Muscle layer of duodenum (tissue), 2 donors: ENCODE results near the gene UBAP1L.
A peak's percentile ranks its signal among the peaks of the same experiment; 100 is the strongest.
"Not testable (repeated sequence)": the region's sequence is repeated elsewhere in the genome, so short reads cannot be mapped to it uniquely, and the experiment has no call there.

Experiments
- H3K27ac ChIP-seq: one replicate; pipeline ENCODE4 v1.7.0; 2013; ENCODE audit warnings: mild to moderate bottlenecking, low read length
- H3K27me3 ChIP-seq: one replicate; pipeline ENCODE4 v1.7.0; 2013; ENCODE audit warnings: low read depth, mild to moderate bottlenecking, control low read depth, low read length
- H3K36me3 ChIP-seq, 2 donors: one replicate each; pipeline ENCODE4 v1.7.0; 2013; ENCODE audit warnings: low read length in 2 of 2, control low read depth in 1 of 2, mild to moderate bottlenecking in 1 of 2; ENCODE audit not compliant: insufficient read depth in 2 of 2, control insufficient read depth in 1 of 2
- H3K4me1 ChIP-seq, 2 donors: one replicate each; pipeline ENCODE4 v1.7.0; 2013; ENCODE audit warnings: low read length in 2 of 2, mild to moderate bottlenecking in 2 of 2, control low read depth in 1 of 2, moderate library complexity in 1 of 2; ENCODE audit not compliant: insufficient read depth in 2 of 2, control insufficient read depth in 1 of 2
- H3K4me3 ChIP-seq, 2 donors: one replicate each; pipeline ENCODE4 v1.7.0; 2013; ENCODE audit warnings: low read length in 2 of 2, low read depth in 1 of 2, mild to moderate bottlenecking in 1 of 2
- H3K9me3 ChIP-seq, 2 donors: one replicate each; pipeline ENCODE4 v1.7.0; 2013; ENCODE audit warnings: low read length in 2 of 2, control low read depth in 1 of 2, mild to moderate bottlenecking in 1 of 2; ENCODE audit not compliant: control insufficient read depth in 1 of 2
- donor health status: healthy.

The UBAP1L gene

DNA sequence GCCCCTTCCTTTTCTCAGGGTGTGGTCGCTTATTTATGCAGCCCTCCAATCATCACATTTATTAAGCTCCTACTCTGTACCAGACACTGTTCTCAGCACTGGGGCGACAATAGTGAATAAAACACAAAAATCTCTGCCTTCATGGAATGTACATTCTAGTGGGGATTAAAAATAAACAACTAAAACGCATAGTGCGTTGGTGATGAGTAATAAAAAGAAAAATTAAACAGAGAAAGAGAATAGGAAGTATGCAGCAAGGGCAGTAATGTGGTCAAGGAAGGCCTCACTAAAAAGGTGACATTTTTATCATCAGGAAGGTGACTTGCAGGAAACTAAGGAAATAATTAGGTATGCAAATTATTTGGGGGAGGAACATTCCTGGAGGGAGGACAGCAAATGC lies 64.7 kb downstream of the UBAP1L start:
- Histone ChIP-seq H3K4me1 (peaks cover 4 to 29% of the 10 kb centered on the region in 2 donors), H3K27ac (no peak overlapping the region), H3K4me3 (no peak overlapping the region), H3K9me3 (no peaks in the 10 kb centered on the region), H3K36me3 (peaks cover 0 to 6% of the 10 kb centered on the region in 2 donors), H3K27me3 (no peaks in the 10 kb centered on the region)

- H3K27ac ChIP-seq, result no peak overlapping the region
- peaks cover under 1 to 23% of the 10 kb centered on the region in 2 donors for H3K4me1 ChIP-seq
- H3K27me3 ChIP-seq, result no peaks in the 10 kb centered on the region
- H3K4me3 ChIP-seq, result peak overlapping the region; percentile 37 to 53
- peaks cover 0 to 6% of the 10 kb centered on the region in 2 donors for H3K36me3 ChIP-seq
- H3K9me3 ChIP-seq, result no peaks in the 10 kb centered on the region
Measured at GRCh38 chr15:65049418-65049840, 65.6 kb downstream of the UBAP1L start.

- Histone ChIP-seq H3K9me3 (no peaks in the 10 kb centered on the region), H3K27ac (no peak overlapping the region), H3K4me1 (peaks cover 2 to 21% of the 10 kb centered on the region in 2 donors)
Measured at GRCh38 chr15:65048241-65048640, 66.8 kb downstream of the UBAP1L start.

DNA sequence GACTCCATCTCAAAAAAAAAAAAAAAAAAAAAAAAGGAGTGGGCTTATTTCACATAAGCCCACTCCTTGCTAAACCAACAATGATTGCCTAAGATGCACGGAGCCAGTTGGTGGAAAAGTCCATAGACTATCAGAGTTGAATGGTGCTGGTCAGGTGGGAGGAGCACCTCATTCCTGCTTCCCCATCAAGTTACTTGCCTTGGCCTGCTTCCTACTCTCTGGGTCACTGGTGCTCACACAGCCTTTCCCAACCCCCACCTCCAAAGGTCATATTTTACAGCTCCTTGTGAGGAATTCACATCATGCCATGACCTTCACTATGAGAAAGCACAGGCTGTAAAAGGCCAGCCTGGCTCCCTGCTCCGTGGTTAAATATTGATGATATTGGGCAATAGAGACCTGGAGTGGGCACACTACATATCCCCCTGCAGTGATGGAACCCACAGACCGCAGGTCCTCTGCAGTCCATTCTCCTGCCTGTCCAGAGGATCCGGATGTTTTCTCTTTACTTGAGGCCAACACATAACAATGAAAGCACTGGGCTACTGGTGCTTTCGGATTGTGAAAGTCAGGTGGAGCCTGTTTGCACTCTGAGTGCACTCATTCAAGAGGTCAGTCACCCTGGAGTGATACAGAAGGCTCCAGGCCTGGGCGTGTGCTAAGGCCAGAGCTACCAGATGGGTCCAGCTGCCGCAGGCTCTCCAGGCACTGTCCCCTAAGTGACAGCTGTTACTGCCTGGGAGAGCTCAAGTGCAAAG lies 70.1 kb downstream of the UBAP1L start, which contains the start of gene SLC51B:
TSS of gene SLC51B (plus strand) at position 664 of the 758 bp plus-strand sequence. CDS start 4,618 bp downstream, outside the sequence.
- peaks cover 5 to 17% of the 10 kb centered on the region in 2 donors for H3K4me1 ChIP-seq
- no peaks in the 10 kb centered on the region for H3K36me3 ChIP-seq
- no peaks in the 10 kb centered on the region for H3K9me3 ChIP-seq
- no peaks in the 10 kb centered on the region for H3K27me3 ChIP-seq
- H3K4me3 ChIP-seq, result peak within 1 kb of the TSS in 1 of 2 donors; percentile 8
- H3K27ac ChIP-seq, result peak within 1 kb of the TSS; percentile 4

More at GRCh38 chr15:65048241-65048640, 66.8 kb downstream of the UBAP1L start:
- no peak overlapping the region for H3K4me3 ChIP-seq
- H3K36me3 ChIP-seq, result peaks cover 0 to under 1% of the 10 kb centered on the region in 2 donors
- no peaks in the 10 kb centered on the region for H3K27me3 ChIP-seq

DNA sequence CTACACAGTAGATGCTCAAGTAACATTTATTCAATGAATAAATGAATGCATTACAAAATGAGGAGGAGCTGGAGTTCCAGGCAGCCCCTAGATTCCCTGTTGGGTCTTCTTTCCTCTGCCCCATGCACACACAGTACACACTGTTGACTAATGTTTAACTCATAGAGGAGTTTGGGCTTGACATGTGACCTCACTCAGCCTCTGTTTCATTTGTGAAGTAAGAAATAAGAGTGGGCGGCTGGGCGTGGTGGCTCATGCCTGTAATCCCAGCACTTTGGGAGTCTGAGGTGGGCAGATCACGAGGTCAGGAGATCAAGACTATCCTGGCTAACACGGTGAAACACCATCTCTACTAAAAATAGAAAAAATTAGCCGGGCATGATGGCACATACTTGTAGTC lies 70.8 kb downstream of the UBAP1L start:
- not testable (repeated sequence) for H3K27me3 ChIP-seq, H3K27ac ChIP-seq, H3K9me3 ChIP-seq, H3K4me3 ChIP-seq, H3K36me3 ChIP-seq
- H3K4me1 ChIP-seq, result peaks cover 5 to 10% of the 10 kb centered on the region in 2 donors

GRCh38 chr15:65042776-65043327 lies 72.1 kb downstream of the UBAP1L start:
- peaks cover 4 to 5% of the 10 kb centered on the region in 2 donors for H3K4me1 ChIP-seq
- no peaks in the 10 kb centered on the region for H3K27me3 ChIP-seq
- no peaks in the 10 kb centered on the region for H3K36me3 ChIP-seq
- H3K4me3 ChIP-seq, result no peak overlapping the region
- H3K27ac ChIP-seq, result peak overlapping the region; percentile 51
- H3K9me3 ChIP-seq, result no peaks in the 10 kb centered on the region
